Transverse colon (tissue), 3 donors: ENCODE measurements around the gene FAM20A.

Experiments
- EP300 ChIP-seq: sonication (generic); formaldehyde crosslinking; IDR thresholded peaks from one replicate; pipeline ENCODE4 v1.6.1; 2017; ENCODE audit warnings: antibody characterized with exemption, low read depth
- TF ChIP-seq, protein P1 (sequence below), 5 experiments: fragments of 200-600 bp in 3 of 5; fragments of 450-650 bp in 2 of 5; sonication (generic) in 3 of 5; IDR thresholded peaks; 1 replicate in 2 of 5; 2 replicates in 3 of 5; pipeline ENCODE4 v1.5.1; 2016 to 2017; ENCODE audit warnings: antibody characterized with exemption in 5 of 5, inconsistent platforms in 3 of 5, mild to moderate bottlenecking in 2 of 5, moderate library complexity in 1 of 5

- no peak for TF ChIP-seq EP300
- TF ChIP-seq, protein P1, sequence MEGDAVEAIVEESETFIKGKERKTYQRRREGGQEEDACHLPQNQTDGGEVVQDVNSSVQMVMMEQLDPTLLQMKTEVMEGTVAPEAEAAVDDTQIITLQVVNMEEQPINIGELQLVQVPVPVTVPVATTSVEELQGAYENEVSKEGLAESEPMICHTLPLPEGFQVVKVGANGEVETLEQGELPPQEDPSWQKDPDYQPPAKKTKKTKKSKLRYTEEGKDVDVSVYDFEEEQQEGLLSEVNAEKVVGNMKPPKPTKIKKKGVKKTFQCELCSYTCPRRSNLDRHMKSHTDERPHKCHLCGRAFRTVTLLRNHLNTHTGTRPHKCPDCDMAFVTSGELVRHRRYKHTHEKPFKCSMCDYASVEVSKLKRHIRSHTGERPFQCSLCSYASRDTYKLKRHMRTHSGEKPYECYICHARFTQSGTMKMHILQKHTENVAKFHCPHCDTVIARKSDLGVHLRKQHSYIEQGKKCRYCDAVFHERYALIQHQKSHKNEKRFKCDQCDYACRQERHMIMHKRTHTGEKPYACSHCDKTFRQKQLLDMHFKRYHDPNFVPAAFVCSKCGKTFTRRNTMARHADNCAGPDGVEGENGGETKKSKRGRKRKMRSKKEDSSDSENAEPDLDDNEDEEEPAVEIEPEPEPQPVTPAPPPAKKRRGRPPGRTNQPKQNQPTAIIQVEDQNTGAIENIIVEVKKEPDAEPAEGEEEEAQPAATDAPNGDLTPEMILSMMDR (IDR thresholded peaks at IDR 0.05), result no peak
These were observed 89.4 kb downstream of the FAM20A start for GRCh38 chr17:68511671-68512246.
